ENCODE results near the gene TSHZ2.
A peak's percentile ranks its signal among the peaks of the same experiment; 100 is the strongest.

TSHZ2 gene

DNA sequence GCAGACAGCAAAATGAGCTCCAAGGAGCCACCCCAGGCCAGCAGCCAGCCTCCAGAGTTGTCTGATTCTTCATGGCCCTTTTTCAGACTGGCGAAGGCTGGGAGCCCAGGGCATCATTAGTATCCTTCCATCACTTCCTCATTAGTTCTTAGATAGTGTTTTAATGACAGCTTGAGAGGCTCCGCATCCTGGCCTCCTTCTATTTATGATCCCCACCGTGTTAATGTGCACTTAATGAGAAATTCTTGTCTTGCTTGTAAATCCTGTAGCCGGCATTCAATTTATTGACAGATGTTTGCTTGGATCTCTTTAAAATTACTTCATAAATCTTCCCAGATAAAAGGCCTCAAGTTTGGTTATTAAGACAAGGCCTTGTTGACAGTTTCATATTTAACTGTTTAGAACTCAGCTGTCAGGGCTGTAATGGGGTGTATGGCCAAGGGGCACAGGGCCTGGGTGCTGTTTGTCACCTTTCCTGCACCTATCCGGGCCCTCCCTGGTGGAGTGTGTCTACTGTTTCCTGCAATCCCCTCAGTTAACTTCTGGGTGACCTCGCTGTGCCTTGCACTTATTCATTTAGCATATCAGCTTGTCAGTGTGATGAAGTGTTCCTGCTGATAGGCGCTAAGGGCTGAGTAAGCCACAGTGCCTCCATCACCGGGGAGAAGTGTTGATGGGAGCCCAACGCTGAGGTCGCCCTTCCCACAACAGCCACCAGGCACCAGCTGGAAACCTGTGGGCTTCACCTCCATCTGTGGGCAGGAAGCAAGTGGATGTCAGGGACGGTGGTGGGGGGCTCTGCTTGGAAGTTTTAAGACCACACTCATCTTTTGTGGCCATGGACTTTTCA is 169.3 kb downstream of the TSHZ2 start:
- no peaks in the 10 kb centered on the region for H3K27me3 ChIP-seq (replicated peaks; ENCODE audit: control insufficient read depth, insufficient read depth, low read length)
- no peaks in the 10 kb centered on the region for H3K36me3 ChIP-seq (ENCODE audit: control insufficient read depth, insufficient read depth, low read length)
- H3K4me3 ChIP-seq (replicated peaks; ENCODE audit: low read depth, low read length): no peak overlapping the region
- no peak for DNase-seq (ENCODE audit: extremely low read depth, insufficient read length)
- TF ChIP-seq, protein P1, sequence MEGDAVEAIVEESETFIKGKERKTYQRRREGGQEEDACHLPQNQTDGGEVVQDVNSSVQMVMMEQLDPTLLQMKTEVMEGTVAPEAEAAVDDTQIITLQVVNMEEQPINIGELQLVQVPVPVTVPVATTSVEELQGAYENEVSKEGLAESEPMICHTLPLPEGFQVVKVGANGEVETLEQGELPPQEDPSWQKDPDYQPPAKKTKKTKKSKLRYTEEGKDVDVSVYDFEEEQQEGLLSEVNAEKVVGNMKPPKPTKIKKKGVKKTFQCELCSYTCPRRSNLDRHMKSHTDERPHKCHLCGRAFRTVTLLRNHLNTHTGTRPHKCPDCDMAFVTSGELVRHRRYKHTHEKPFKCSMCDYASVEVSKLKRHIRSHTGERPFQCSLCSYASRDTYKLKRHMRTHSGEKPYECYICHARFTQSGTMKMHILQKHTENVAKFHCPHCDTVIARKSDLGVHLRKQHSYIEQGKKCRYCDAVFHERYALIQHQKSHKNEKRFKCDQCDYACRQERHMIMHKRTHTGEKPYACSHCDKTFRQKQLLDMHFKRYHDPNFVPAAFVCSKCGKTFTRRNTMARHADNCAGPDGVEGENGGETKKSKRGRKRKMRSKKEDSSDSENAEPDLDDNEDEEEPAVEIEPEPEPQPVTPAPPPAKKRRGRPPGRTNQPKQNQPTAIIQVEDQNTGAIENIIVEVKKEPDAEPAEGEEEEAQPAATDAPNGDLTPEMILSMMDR (IDR thresholded peaks at IDR 0.05; ENCODE audit: insufficient read depth, low read length, poor library complexity, severe bottlenecking): no peak

DNA sequence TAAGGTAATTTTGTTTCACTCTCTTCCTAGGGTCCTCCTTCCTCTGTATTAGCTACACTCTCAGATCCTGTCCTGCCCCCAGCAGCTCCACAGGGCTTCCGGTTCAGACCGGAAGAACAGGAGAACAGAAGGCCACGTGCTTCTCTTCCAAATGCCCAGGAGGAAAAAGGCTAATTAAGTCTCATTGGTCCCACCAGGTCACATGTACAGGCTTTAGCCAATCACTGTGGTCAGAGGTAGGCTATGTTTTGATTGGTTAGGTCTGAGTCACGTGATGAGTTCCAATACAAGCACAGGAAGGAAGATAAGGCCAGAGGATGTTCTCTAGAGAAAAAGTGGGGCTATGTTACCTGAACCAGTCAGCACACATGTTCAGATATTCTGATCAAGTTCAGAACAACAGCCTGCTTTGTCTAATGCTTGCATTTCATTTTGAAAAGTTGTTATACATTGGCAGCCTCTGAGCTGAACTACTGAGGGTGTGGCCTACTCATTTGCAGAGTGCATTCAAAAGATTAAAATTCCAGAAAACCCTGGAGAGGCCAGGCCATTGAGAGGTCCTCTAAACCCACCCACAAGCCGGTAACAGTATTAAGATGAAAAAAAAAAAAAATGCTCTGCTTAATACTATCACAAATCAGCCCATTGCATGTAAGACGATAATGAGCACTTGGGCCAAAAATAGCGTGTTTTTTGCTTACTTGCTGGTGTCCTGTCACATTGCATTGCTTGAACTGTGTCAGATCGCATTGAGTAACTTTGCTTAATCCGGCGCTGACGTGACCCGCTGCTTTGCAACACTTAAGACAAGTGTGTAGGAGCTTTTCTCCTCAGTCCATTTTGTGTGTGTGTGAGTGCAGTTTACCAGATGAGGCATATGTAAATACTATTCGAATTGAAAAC is 170.3 kb downstream of the TSHZ2 start:
- no peak for DNase-seq (ENCODE audit: extremely low read depth, insufficient read length)
- no peaks in the 10 kb centered on the region for H3K36me3 ChIP-seq (ENCODE audit: control insufficient read depth, insufficient read depth, low read length)
- TF ChIP-seq, protein P1 (IDR thresholded peaks at IDR 0.05; ENCODE audit: insufficient read depth, low read length, poor library complexity, severe bottlenecking): no peak
- H3K4me3 ChIP-seq (replicated peaks; ENCODE audit: low read depth, low read length): no peak overlapping the region
- H3K27me3 ChIP-seq (replicated peaks; ENCODE audit: control insufficient read depth, insufficient read depth, low read length): no peaks in the 10 kb centered on the region

DNA sequence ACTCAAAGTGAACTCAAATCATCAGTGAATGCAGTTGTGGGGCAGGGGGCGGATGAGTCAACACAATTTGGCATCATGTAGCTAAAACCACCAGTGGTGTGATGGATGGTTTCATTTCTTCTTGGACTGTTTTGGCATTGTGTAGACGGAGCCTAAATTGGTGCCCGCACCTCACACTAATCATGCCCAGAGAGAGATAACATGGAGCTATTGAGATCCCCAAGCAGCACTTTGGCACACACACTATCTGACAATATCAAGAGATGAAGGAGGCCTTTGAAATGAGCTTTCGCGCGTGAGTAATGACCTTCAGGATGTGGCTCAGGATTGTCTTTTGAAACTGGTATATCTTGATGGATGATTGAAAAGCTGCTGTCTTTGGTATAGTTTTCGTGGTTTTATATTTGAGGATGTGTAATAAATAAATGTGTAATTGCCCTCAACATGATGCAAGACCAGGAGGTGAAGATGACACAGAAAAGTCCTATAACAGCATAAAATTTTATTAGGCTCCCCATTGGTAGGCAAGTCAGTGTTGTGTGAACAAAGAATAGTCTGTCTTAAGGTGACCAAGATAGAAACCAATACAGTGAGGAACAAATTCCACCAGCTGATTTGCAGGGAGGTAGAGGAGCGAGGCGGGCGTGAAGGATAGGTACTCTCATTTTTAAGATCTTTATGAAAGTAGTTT is 174.2 kb downstream of the TSHZ2 start:
- Histone ChIP-seq H3K27me3 (replicated peaks; ENCODE audit: control insufficient read depth, insufficient read depth, low read length) (no peaks in the 10 kb centered on the region), H3K36me3 (ENCODE audit: control insufficient read depth, insufficient read depth, low read length) (no peaks in the 10 kb centered on the region), H3K4me3 (replicated peaks; ENCODE audit: low read depth, low read length) (no peak overlapping the region)
- DNase-seq (ENCODE audit: extremely low read depth, insufficient read length): peak; percentile 13
- TF ChIP-seq, protein P1 (IDR thresholded peaks at IDR 0.05; ENCODE audit: insufficient read depth, low read length, poor library complexity, severe bottlenecking): no peak

DNA sequence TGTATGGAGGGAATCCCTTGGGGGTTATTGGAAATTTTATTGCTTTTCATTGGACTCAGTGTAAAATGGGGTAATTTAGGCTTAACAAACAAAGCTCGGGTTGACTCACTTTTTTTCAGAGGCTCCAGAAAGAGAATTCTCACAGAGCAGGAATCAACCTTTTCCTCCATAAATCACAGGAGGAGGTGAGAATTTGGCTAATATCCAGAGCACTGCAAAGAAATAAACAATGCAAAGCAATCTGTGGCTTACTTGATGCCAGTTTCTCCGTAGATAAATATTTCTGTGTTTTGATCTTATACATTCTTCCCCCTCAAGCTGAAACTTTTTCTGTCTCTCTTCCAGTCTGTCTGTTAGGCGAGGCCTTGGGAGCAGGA is 176.6 kb downstream of the TSHZ2 start:
- TF ChIP-seq, protein P1 (IDR thresholded peaks at IDR 0.05; ENCODE audit: insufficient read depth, low read length, poor library complexity, severe bottlenecking): no peak
- Histone ChIP-seq H3K4me3 (replicated peaks; ENCODE audit: low read depth, low read length) (no peak overlapping the region), H3K36me3 (ENCODE audit: control insufficient read depth, insufficient read depth, low read length) (no peaks in the 10 kb centered on the region), H3K27me3 (replicated peaks; ENCODE audit: control insufficient read depth, insufficient read depth, low read length) (no peaks in the 10 kb centered on the region)
- no peak for DNase-seq (ENCODE audit: extremely low read depth, insufficient read length)

DNA sequence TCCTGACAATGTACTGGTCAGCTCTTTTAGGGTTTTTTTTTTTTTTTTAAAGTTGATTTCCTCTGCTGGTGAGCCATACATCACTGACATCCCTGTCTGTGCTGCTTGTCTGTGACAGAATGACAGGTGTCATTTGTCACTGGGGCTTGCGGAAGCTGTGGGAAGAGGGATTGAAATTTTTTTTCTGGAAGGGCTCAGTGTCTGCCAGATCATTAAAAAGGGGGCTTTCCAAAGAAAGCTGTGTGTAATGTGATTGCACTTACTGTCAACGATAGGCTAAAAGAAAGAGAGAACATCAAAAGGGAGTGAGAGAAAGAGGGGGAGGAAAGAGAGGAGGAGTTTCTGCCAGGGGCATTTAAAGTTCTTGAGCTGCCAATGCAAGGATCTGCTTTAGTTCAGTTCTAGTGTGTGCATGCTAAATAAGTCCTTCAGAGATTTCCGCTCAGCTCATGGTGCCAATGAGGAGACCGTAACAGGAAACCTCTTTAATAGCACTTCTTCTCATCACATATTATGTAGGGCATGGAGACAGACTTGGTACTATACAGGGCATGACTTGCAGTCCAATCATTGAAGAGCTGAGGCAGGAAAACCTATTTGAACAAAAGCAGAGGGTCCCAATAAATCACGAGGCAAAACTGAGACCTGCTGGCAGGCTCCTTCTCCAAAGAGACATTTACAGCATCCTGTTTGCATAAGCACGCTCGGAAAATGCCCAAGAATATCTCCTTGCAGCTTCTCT is 177.2 kb downstream of the TSHZ2 start:
- H3K36me3 ChIP-seq (ENCODE audit: control insufficient read depth, insufficient read depth, low read length): no peaks in the 10 kb centered on the region
- DNase-seq (ENCODE audit: extremely low read depth, insufficient read length): no peak
- no peaks in the 10 kb centered on the region for H3K27me3 ChIP-seq (replicated peaks; ENCODE audit: control insufficient read depth, insufficient read depth, low read length)
- TF ChIP-seq, protein P1 (IDR thresholded peaks at IDR 0.05; ENCODE audit: insufficient read depth, low read length, poor library complexity, severe bottlenecking): no peak
- no peak overlapping the region for H3K4me3 ChIP-seq (replicated peaks; ENCODE audit: low read depth, low read length)
